SHP77 (cell line): ENCODE results near the gene FTCD.
"Not testable (repeated sequence)": the region's sequence is repeated elsewhere in the genome, so short reads cannot be mapped to it uniquely, and the experiment has no call there.

Experiments used
- DNase-seq, 2 experiments: peaks; one replicate each; lab custom pipeline; 2025; lab: John Stamatoyannopoulos, UW

The FTCD gene

GRCh38 chr21:46188226-46189212, 33.1 kb upstream of the FTCD start:
- peak; percentile 59 to 67 for DNase-seq

- DNase-seq, result no peak
These were observed 32.4 kb upstream of the FTCD start for GRCh38 chr21:46187814-46188213.

- no peak for DNase-seq
These were observed 31.9 kb upstream of the FTCD start for GRCh38 chr21:46187261-46187660.

GRCh38 chr21:46185716-46186115, 30.3 kb upstream of the FTCD start:
- DNase-seq, result no peak

- DNase-seq, result peak; percentile 66 to 72
These were observed 29.5 kb upstream of the FTCD start for GRCh38 chr21:46184625-46185555.

GRCh38 chr21:46183910-46184624, 28.7 kb upstream of the FTCD start, which contains the start of gene SPATC1L:
Gene SPATC1L, minus strand, starts transcription at chr21:46184459. Its CDS starts 1,643 bp downstream, at chr21:46182816.
- DNase-seq, result peak; percentile 10 to 65

GRCh38 chr21:46183337-46183909, 28.0 kb upstream of the FTCD start:
- not testable (repeated sequence) for DNase-seq

- DNase-seq, result no peak
These were observed 27.4 kb upstream of the FTCD start for GRCh38 chr21:46182548-46183336.

GRCh38 chr21:46181953-46182547, 26.7 kb upstream of the FTCD start:
- no peak for DNase-seq

- no peak for DNase-seq
These were observed 26.1 kb upstream of the FTCD start for GRCh38 chr21:46181436-46181835.

GRCh38 chr21:46180778-46181391, 25.5 kb upstream of the FTCD start:
- no peak for DNase-seq

- no peak for DNase-seq
These were observed 24.8 kb upstream of the FTCD start for GRCh38 chr21:46180079-46180722.

- DNase-seq, result no peak
These were observed 24.3 kb upstream of the FTCD start for GRCh38 chr21:46179708-46180078.

GRCh38 chr21:46178961-46179360, 23.6 kb upstream of the FTCD start:
- DNase-seq, result no peak

GRCh38 chr21:46176443-46177129, 21.2 kb upstream of the FTCD start:
- not testable (repeated sequence) for DNase-seq

- no peak for DNase-seq
These were observed 18.2 kb upstream of the FTCD start for GRCh38 chr21:46173573-46173972.

GRCh38 chr21:46172863-46173528, 17.6 kb upstream of the FTCD start:
- DNase-seq, result no peak
